Mesendoderm (in vitro differentiated cells): ENCODE results near the gene INSR.

Source experiments
- DNase-seq: peaks from one replicate; pipeline ENCODE4 v3.0.0; 2013
- H2AK5ac ChIP-seq: 2 replicates; pipeline ENCODE4 v1.6.1; 2013; ENCODE audit warnings: low read length, inconsistent platforms
- H2BK120ac ChIP-seq: 2 replicates; pipeline ENCODE4 v1.6.1; 2013; ENCODE audit warnings: low read depth, mild to moderate bottlenecking, low read length, moderate library complexity, mixed read lengths
- H2BK15ac ChIP-seq: replicated peaks from 2 replicates; pipeline ENCODE4 v1.6.1; 2013; ENCODE audit warnings: low read depth, mild to moderate bottlenecking, moderate library complexity
- H2BK5ac ChIP-seq: 2 replicates; pipeline ENCODE4 v1.6.1; 2013; ENCODE audit warnings: low read length, inconsistent platforms
- H3K18ac ChIP-seq: 2 replicates; pipeline ENCODE4 v1.6.1; 2013; ENCODE audit warnings: mild to moderate bottlenecking, low read length, mixed read lengths
- H3K23ac ChIP-seq: one replicate; pipeline ENCODE4 v1.6.1; 2013; ENCODE audit warnings: low read length
- H3K27ac ChIP-seq: 2 replicates; pipeline ENCODE4 v1.5.1; 2013; ENCODE audit warnings: low read depth, mild to moderate bottlenecking, inconsistent platforms, low read length, moderate library complexity
- H3K27me3 ChIP-seq: 2 replicates; pipeline ENCODE4 v1.6.1; 2013; ENCODE audit warnings: low read length, control low read depth, mild to moderate bottlenecking, inconsistent platforms; ENCODE audit not compliant: insufficient read depth, poor library complexity
- H3K36me3 ChIP-seq: 2 replicates; pipeline ENCODE4 v1.6.1; 2013; ENCODE audit warnings: low read length, inconsistent platforms; ENCODE audit not compliant: control insufficient read depth, insufficient read depth
- H3K4ac ChIP-seq: one replicate; pipeline ENCODE4 v1.6.1; 2013; ENCODE audit warnings: low read depth, mild to moderate bottlenecking, low read length, moderate library complexity
- H3K4me1 ChIP-seq: 2 replicates; pipeline ENCODE4 v1.6.1; 2013; ENCODE audit warnings: low read depth, low read length, inconsistent platforms; ENCODE audit not compliant: control insufficient read depth
- H3K4me2 ChIP-seq: 2 replicates; pipeline ENCODE4 v1.6.1; 2013; ENCODE audit warnings: low read length
- H3K4me3 ChIP-seq: 2 replicates; pipeline ENCODE4 v1.5.1; 2013; ENCODE audit warnings: mild to moderate bottlenecking, low read length
- H3K56ac ChIP-seq: one replicate; pipeline ENCODE4 v1.6.1; 2013; ENCODE audit warnings: low read length
- H3K79me1 ChIP-seq: 2 replicates; pipeline ENCODE4 v1.6.1; 2013; ENCODE audit warnings: low read length, inconsistent platforms
- H3K79me2 ChIP-seq: 2 replicates; pipeline ENCODE4 v1.6.1; 2013; ENCODE audit warnings: mild to moderate bottlenecking, low read length; ENCODE audit not compliant: control insufficient read depth, insufficient read depth
- H3K9ac ChIP-seq: 2 replicates; pipeline ENCODE4 v1.6.1; 2013; ENCODE audit warnings: low read length, inconsistent platforms
- H4K5ac ChIP-seq: one replicate; pipeline ENCODE4 v1.6.1; 2013; ENCODE audit warnings: low read length
- H4K8ac ChIP-seq: one replicate; pipeline ENCODE4 v1.6.1; 2013; ENCODE audit warnings: low read depth, mild to moderate bottlenecking, control low read depth, low read length, moderate library complexity
- WGBS: extraction: QIAGEN DNeasy Blood & Tissue Kit; methylation state at CpG from one replicate; pipeline ENCODE4 v1.1.7; 2013; ENCODE audit warnings: low lambda C conversion rate, missing lambda C conversion rate; ENCODE audit not compliant: insufficient coverage; ENCODE audit errors: extremely low coverage; 5-methylcytosine and 5-hydroxymethylcytosine counted together

INSR gene

DNA sequence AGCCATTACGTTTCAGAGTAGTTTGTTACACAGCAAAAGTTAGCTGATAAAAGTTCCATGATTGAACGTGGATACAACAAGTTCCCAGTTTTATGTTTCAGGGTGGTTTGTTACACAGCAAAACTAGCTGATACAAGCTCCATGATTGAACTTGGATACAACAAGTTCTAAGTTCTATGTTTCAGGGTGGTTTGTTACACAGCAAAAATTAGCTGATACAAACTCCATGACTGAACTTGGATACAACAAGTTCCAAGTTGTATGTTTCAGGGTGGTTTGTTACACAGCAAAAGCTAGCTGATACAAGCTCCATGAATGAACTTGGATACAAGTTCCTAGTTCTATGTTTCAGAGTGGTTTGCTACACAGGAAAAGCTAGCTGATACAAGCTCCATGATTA is 47.6 kb downstream of the INSR start:
- WGBS: no CpG with 5 or more reads among the region's 2 CpGs
- Histone ChIP-seq H3K27ac (no peak overlapping the region), H3K18ac (no peak overlapping the region), H3K4me3 (no peak overlapping the region), H3K4me2 (no peak overlapping the region), H3K27me3 (no peaks in the 10 kb centered on the region), H3K79me2 (no peaks in the 10 kb centered on the region), H2AK5ac (no peak overlapping the region), H3K4ac (no peak overlapping the region), H3K9ac (no peak overlapping the region), H4K5ac (no peak overlapping the region), H2BK15ac (no peak overlapping the region), H2BK120ac (no peak overlapping the region), H3K4me1 (no peaks in the 10 kb centered on the region), H2BK5ac (no peak overlapping the region), H3K36me3 (no peaks in the 10 kb centered on the region), H3K23ac (no peak overlapping the region), H3K56ac (no peak overlapping the region), H4K8ac (no peak overlapping the region), H3K79me1 (no peaks in the 10 kb centered on the region)
- DNase-seq: no peak

DNA sequence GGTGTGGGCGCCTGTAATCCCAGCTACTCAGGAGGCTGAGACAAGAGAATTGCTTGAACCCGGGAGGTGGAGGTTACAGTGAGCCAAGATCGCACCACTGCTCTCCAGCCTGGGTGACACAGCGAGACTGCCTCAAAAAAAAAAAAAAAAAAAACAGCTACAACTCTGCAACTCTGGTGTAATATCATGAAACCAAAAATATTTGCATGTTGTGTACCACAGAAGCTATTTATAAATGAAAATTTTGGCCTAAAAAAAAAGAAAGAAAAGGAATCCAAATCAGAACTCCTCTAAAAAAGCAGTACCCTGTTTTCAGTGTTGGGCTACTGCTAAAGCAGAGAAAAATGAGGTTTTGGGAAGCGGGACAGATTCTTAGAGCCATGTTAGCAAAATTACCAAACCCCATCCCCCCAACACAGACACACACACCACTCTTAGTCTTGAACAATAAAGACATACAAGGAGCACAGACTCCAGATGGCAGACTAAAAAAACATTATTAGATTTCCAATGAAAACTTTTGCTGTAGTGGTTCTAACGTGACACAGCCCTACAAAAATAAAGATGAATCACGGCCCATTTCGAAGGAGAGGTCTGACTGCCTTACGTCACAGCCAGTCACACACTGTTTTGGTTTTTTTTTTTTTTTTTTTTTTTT is 51.5 kb downstream of the INSR start:
- DNase-seq: no peak
- no peak overlapping the region for H3K9ac ChIP-seq
- H3K79me1 ChIP-seq: no peaks in the 10 kb centered on the region
- H2AK5ac ChIP-seq: no peak overlapping the region
- H3K27me3 ChIP-seq: no peaks in the 10 kb centered on the region
- H3K56ac ChIP-seq: no peak overlapping the region
- no CpG with 5 or more reads among the region's 9 CpGs for WGBS
- H3K23ac ChIP-seq: no peak overlapping the region
- H3K4ac ChIP-seq: no peak overlapping the region
- no peak overlapping the region for H4K5ac ChIP-seq
- H3K4me3 ChIP-seq: no peak overlapping the region
- H3K18ac ChIP-seq: no peak overlapping the region
- no peak overlapping the region for H3K27ac ChIP-seq
- H3K4me2 ChIP-seq: no peak overlapping the region
- no peak overlapping the region for H4K8ac ChIP-seq
- no peak overlapping the region for H2BK5ac ChIP-seq
- H3K79me2 ChIP-seq: no peaks in the 10 kb centered on the region
- no peak overlapping the region for H2BK120ac ChIP-seq
- no peak overlapping the region for H2BK15ac ChIP-seq
- no peaks in the 10 kb centered on the region for H3K4me1 ChIP-seq
- no peaks in the 10 kb centered on the region for H3K36me3 ChIP-seq

DNA sequence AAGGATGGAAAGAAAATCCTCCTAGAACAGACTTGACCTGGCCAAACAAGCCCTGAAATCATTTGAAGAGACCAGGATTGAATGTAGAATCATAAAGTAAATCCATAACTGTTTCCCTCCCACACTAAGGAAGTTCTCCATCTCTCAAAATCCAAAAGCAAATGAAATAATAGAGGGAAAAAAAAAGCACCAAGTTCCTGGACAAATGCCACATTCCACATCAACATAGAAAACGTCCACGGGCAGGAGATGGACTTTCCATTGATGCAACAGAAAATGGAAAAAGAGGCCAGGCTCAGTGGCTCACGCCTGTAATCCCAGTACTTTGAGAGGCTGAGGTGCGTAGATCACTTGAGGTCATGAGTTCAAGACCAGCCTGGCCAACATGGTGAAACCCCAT is 56.2 kb downstream of the INSR start:
- H2BK15ac ChIP-seq: no peak overlapping the region
- H2BK120ac ChIP-seq: no peak overlapping the region
- H3K36me3 ChIP-seq: no peaks in the 10 kb centered on the region
- no peak overlapping the region for H2AK5ac ChIP-seq
- H3K9ac ChIP-seq: no peak overlapping the region
- no peak for DNase-seq
- no peak overlapping the region for H2BK5ac ChIP-seq
- H4K8ac ChIP-seq: no peak overlapping the region
- no peak overlapping the region for H4K5ac ChIP-seq
- H3K4me3 ChIP-seq: no peak overlapping the region
- WGBS: no CpG with 5 or more reads among the region's 4 CpGs
- H3K4me1 ChIP-seq: no peaks in the 10 kb centered on the region
- H3K4ac ChIP-seq: no peak overlapping the region
- H3K18ac ChIP-seq: no peak overlapping the region
- no peak overlapping the region for H3K23ac ChIP-seq
- H3K27me3 ChIP-seq: no peaks in the 10 kb centered on the region
- H3K27ac ChIP-seq: no peak overlapping the region
- H3K79me1 ChIP-seq: no peaks in the 10 kb centered on the region
- H3K56ac ChIP-seq: no peak overlapping the region
- no peaks in the 10 kb centered on the region for H3K79me2 ChIP-seq
- no peak overlapping the region for H3K4me2 ChIP-seq

DNA sequence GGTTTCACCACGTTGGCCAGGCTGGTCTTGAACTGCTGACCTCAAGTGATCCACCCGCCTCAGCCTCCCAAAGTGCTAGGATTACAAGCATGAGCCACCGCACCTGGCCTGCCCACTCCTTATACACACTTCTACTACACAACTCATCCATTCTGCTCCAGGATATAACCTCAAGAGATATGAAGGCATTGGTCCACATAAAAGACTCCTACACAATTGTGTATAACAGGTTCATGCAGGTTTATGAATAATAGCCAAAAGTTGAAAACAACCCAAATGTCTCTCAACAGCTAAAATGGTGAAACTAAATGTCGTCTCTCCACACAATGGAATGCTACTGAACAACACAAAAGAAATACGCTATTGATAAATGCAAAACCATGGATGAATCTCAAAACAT is 58.1 kb downstream of the INSR start:
- Histone ChIP-seq H3K18ac (no peak overlapping the region), H3K23ac (no peak overlapping the region), H2BK15ac (no peak overlapping the region), H3K4me2 (no peak overlapping the region), H3K79me1 (no peaks in the 10 kb centered on the region), H3K56ac (no peak overlapping the region), H3K4me1 (no peaks in the 10 kb centered on the region), H3K4ac (no peak overlapping the region), H2AK5ac (no peak overlapping the region), H3K36me3 (no peaks in the 10 kb centered on the region), H4K8ac (no peak overlapping the region), H3K9ac (no peak overlapping the region), H3K27ac (no peak overlapping the region), H3K4me3 (no peak overlapping the region), H2BK120ac (no peak overlapping the region), H3K79me2 (no peaks in the 10 kb centered on the region), H3K27me3 (no peaks in the 10 kb centered on the region), H4K5ac (no peak overlapping the region), H2BK5ac (no peak overlapping the region)
- WGBS: no CpG with 5 or more reads among the region's 5 CpGs
- DNase-seq: no peak

DNA sequence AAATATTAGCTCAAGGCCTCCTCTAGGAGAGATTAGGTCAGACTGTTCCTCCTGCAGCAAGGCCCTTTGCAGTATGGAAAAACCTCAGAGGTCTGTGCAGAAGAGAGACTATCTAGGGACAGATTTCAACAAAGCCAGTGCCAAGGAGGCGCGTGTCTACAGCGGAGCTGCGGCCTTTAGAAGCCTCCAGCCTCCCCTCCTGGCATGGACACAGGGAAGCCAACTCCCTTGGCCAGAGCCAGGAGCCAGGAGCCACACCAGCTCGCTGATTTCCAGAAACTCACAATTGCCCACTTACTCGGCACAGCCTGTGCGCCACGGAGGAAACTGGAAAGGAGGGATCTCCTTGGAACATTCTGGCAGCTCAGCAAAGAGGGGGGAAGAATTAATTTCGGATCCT is 63.4 kb downstream of the INSR start:
- H4K8ac ChIP-seq: no peak overlapping the region
- H3K4me2 ChIP-seq: no peak overlapping the region
- no peak overlapping the region for H2BK5ac ChIP-seq
- H2AK5ac ChIP-seq: no peak overlapping the region
- no peaks in the 10 kb centered on the region for H3K36me3 ChIP-seq
- no CpG with 5 or more reads among the region's 9 CpGs for WGBS
- no peak overlapping the region for H3K18ac ChIP-seq
- no peaks in the 10 kb centered on the region for H3K79me1 ChIP-seq
- no peak overlapping the region for H3K27ac ChIP-seq
- no peak overlapping the region for H2BK120ac ChIP-seq
- H3K23ac ChIP-seq: no peak overlapping the region
- no peaks in the 10 kb centered on the region for H3K27me3 ChIP-seq
- no peak for DNase-seq
- no peak overlapping the region for H3K56ac ChIP-seq
- no peaks in the 10 kb centered on the region for H3K79me2 ChIP-seq
- H2BK15ac ChIP-seq: no peak overlapping the region
- no peak overlapping the region for H3K4ac ChIP-seq
- H3K4me3 ChIP-seq: no peak overlapping the region
- H4K5ac ChIP-seq: no peak overlapping the region
- H3K4me1 ChIP-seq: no peaks in the 10 kb centered on the region
- H3K9ac ChIP-seq: no peak overlapping the region

DNA sequence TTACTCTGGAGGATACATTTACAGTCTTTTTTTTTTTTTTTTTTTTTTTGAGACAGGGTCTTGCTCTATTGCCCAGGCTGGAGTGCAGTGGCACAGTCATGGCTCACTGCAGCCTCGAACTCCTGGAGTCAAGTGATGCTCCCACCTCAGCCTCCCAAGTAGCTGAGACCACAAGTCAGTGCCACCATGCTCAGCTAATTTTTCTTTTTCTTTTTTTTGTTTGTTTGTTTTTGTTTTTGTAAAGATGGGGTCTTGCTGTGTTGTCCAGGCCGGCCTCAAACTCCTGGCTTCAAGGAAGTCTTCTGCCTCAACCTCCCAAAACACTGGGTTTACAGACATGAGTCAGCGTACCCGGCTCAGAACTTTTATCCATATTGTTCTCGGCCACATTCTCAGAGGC is 64.5 kb downstream of the INSR start:
- no peak overlapping the region for H3K27ac ChIP-seq
- H2BK15ac ChIP-seq: no peak overlapping the region
- H3K27me3 ChIP-seq: no peaks in the 10 kb centered on the region
- no peak overlapping the region for H4K8ac ChIP-seq
- H3K56ac ChIP-seq: no peak overlapping the region
- no peak overlapping the region for H2BK120ac ChIP-seq
- no peaks in the 10 kb centered on the region for H3K4me1 ChIP-seq
- no peak overlapping the region for H3K9ac ChIP-seq
- no peak overlapping the region for H2AK5ac ChIP-seq
- H3K18ac ChIP-seq: no peak overlapping the region
- no peak overlapping the region for H3K23ac ChIP-seq
- no peak overlapping the region for H3K4ac ChIP-seq
- H2BK5ac ChIP-seq: no peak overlapping the region
- no peaks in the 10 kb centered on the region for H3K36me3 ChIP-seq
- no peak overlapping the region for H3K4me3 ChIP-seq
- WGBS: no CpG with 5 or more reads among the region's 5 CpGs
- DNase-seq: no peak
- no peak overlapping the region for H4K5ac ChIP-seq
- no peaks in the 10 kb centered on the region for H3K79me1 ChIP-seq
- no peak overlapping the region for H3K4me2 ChIP-seq
- H3K79me2 ChIP-seq: no peaks in the 10 kb centered on the region
